HG03045 (cell line): Measurements from ENCODE around the gene STAT5A.

Source experiments
- ATAC-seq: cut with Tn5 transposase; IDR thresholded peaks from one replicate; pipeline ENCODE4 v1.9.1; 2021; ENCODE audit warnings: mild to moderate bottlenecking, moderate library complexity; ENCODE audit not compliant: unreplicated experiment

The STAT5A gene

GRCh38 chr17:42322382-42323267 lies 34.3 kb downstream of the STAT5A start:
- ATAC-seq, result peak; percentile 80

GRCh38 chr17:42323268-42323773 lies 35.0 kb downstream of the STAT5A start:
- no peak for ATAC-seq

GRCh38 chr17:42325026-42325425 lies 36.7 kb downstream of the STAT5A start:
- ATAC-seq, result no peak

- no peak for ATAC-seq
Observed at GRCh38 chr17:42329025-42329976, 41.0 kb downstream of the STAT5A start.

- no peak for ATAC-seq
Observed at GRCh38 chr17:42333053-42333452, 44.8 kb downstream of the STAT5A start.

GRCh38 chr17:42334677-42335076 lies 46.4 kb downstream of the STAT5A start:
- ATAC-seq, result no peak

- ATAC-seq, result peak; percentile 48
Observed at GRCh38 chr17:42337442-42337841, 49.1 kb downstream of the STAT5A start.

GRCh38 chr17:42338427-42338985 lies 50.2 kb downstream of the STAT5A start:
- ATAC-seq, result no peak

GRCh38 chr17:42339221-42339620 lies 50.9 kb downstream of the STAT5A start:
- no peak for ATAC-seq

- no peak for ATAC-seq
Observed at GRCh38 chr17:42340691-42341127, 52.4 kb downstream of the STAT5A start.

GRCh38 chr17:42341568-42341967 lies 53.3 kb downstream of the STAT5A start:
- no peak for ATAC-seq

- no peak for ATAC-seq
Observed at GRCh38 chr17:42342242-42343008, 54.1 kb downstream of the STAT5A start.

- ATAC-seq, result no peak
Observed at GRCh38 chr17:42345396-42346073, 57.2 kb downstream of the STAT5A start.

GRCh38 chr17:42346481-42346880 lies 58.2 kb downstream of the STAT5A start:
- no peak for ATAC-seq

- no peak for ATAC-seq
Observed at GRCh38 chr17:42347198-42347597, 58.9 kb downstream of the STAT5A start.

- ATAC-seq, result no peak
Observed at GRCh38 chr17:42347606-42348005, 59.3 kb downstream of the STAT5A start.

- ATAC-seq, result no peak
Observed at GRCh38 chr17:42348104-42348503, 59.8 kb downstream of the STAT5A start.

GRCh38 chr17:42354956-42355843 lies 66.9 kb downstream of the STAT5A start:
- ATAC-seq, result no peak

- ATAC-seq, result no peak
Observed at GRCh38 chr17:42358434-42358833, 70.1 kb downstream of the STAT5A start.
